ENCODE data around the gene TOPBP1.

- TF ChIP-seq CTCF (conservative IDR thresholded peaks at IDR 0.05; ENCODE audit: low read depth, low read length) (no peak), USF2 (IDR thresholded peaks at IDR 0.05; ENCODE audit: low read depth, low read length) (no peak), POLR2A (IDR thresholded peaks at IDR 0.05; ENCODE audit: low read depth, low read length) (no peak), RCOR1 (IDR thresholded peaks at IDR 0.05; ENCODE audit: insufficient replicate concordance, low read length) (no peak), RAD21 (IDR thresholded peaks at IDR 0.05; ENCODE audit: low read length) (no peak), CEBPB (IDR thresholded peaks at IDR 0.05; ENCODE audit: low read depth, low read length) (no peak), MAFK (IDR thresholded peaks at IDR 0.05; ENCODE audit: low read depth, low read length) (no peak), MXI1 (IDR thresholded peaks at IDR 0.05; ENCODE audit: borderline replicate concordance, low read depth, low read length) (no peak), FOS (IDR thresholded peaks at IDR 0.05; ENCODE audit: low read depth, low read length) (no peak), RFX5 (IDR thresholded peaks at IDR 0.05; ENCODE audit: low read depth, low read length) (no peak), NFE2L2 (IDR thresholded peaks at IDR 0.05; ENCODE audit: low read depth, low read length) (no peak)
- TF ChIP-seq, protein P1, sequence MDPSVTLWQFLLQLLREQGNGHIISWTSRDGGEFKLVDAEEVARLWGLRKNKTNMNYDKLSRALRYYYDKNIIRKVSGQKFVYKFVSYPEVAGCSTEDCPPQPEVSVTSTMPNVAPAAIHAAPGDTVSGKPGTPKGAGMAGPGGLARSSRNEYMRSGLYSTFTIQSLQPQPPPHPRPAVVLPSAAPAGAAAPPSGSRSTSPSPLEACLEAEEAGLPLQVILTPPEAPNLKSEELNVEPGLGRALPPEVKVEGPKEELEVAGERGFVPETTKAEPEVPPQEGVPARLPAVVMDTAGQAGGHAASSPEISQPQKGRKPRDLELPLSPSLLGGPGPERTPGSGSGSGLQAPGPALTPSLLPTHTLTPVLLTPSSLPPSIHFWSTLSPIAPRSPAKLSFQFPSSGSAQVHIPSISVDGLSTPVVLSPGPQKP (IDR thresholded peaks at IDR 0.05; ENCODE audit: borderline replicate concordance, low read depth, low read length): no peak
Measured at GRCh38 chr3:133607816-133608215, 53.9 kb downstream of the TOPBP1 start.
